H1 (cell line): ENCODE data around the gene KRTAP4-1. TPM values are rescaled to one million over a fixed set of nuclear protein-coding genes. Genes with fewer than 3 reads are reported as not detected.

Experiments
- CTCF ChIA-PET: fragments of 300-600 bp; sonication (Branson Sonifier 250); formaldehyde crosslinking; loops from one replicate; lab custom pipeline; 2021; ENCODE audit not compliant: partially characterized antibody; lab: Charles Lee
- POLR2A ChIA-PET: fragments of 300-600 bp; sonication (Branson Sonifier 250); formaldehyde crosslinking; loops from one replicate; lab custom pipeline; 2021; ENCODE audit warnings: inconsistent platforms; ENCODE audit not compliant: partially characterized antibody; lab: Charles Lee
- DNase-seq, 2 experiments: peaks; one replicate each; pipeline versions ENCODE4 v3.0.0 to v3.0.0-alpha.2; 2010 to 2022; ENCODE audit warnings: low spot score in 2 of 2, low read depth in 1 of 2, mixed read lengths in 1 of 2
- FAIRE-seq: peaks from 2 replicates; lab custom pipeline; 2011; peaks lifted over from hg19 to GRCh38; lab: Jason Lieb, UNC
- H2AFZ ChIP-seq: 2 replicates; pipeline ENCODE4 v1.8.1; 2012; ENCODE audit warnings: low read length, inconsistent platforms
- H2AK5ac ChIP-seq: 2 replicates; pipeline ENCODE4 v1.6.1; 2013; ENCODE audit warnings: low read depth, low read length
- H2BK120ac ChIP-seq: replicated peaks from 2 replicates; pipeline ENCODE3; 2013; ENCODE audit warnings: low read depth, low read length, inconsistent platforms
- H2BK12ac ChIP-seq: 2 replicates; pipeline ENCODE4 v1.6.1; 2013; ENCODE audit warnings: low read depth, low read length
- H2BK15ac ChIP-seq: 2 replicates; pipeline ENCODE4 v1.6.1; 2013; ENCODE audit warnings: low read length
- H2BK20ac ChIP-seq: 2 replicates; pipeline ENCODE4 v1.6.1; 2013; ENCODE audit warnings: low read length
- H2BK5ac ChIP-seq: 2 replicates; pipeline ENCODE4 v1.6.1; 2013; ENCODE audit warnings: low read depth, low read length
- H3K14ac ChIP-seq: 2 replicates; pipeline ENCODE4 v1.6.1; 2013; ENCODE audit warnings: inconsistent platforms; ENCODE audit not compliant: insufficient read length
- H3K18ac ChIP-seq: 2 replicates; pipeline ENCODE4 v1.6.1; 2013; ENCODE audit warnings: low read length; ENCODE audit errors: extremely low read depth
- H3K23ac ChIP-seq: 2 replicates; pipeline ENCODE4 v1.6.1; 2013; ENCODE audit warnings: inconsistent platforms; ENCODE audit not compliant: insufficient read length
- H3K23me2 ChIP-seq: 2 replicates; pipeline ENCODE4 v1.6.1; 2013; ENCODE audit warnings: low read depth, low read length
- H3K27ac ChIP-seq: 2 replicates; pipeline ENCODE4 v1.6.1; 2011; ENCODE audit warnings: low read depth, low read length, inconsistent platforms
- H3K27me3 ChIP-seq, 4 experiments: replicated peaks in 1 of 4; 1 replicate in 1 of 4; 2 replicates in 3 of 4; pipeline versions ENCODE4 v1.6.1 to v1.8.1; 2011 to 2013; ENCODE audit warnings: low read length in 3 of 4, mild to moderate bottlenecking in 3 of 4, inconsistent platforms in 2 of 4, mixed read lengths in 2 of 4, moderate library complexity in 1 of 4; ENCODE audit not compliant: control insufficient read depth in 3 of 4, insufficient read depth in 3 of 4; ENCODE audit errors: extremely low read depth in 1 of 4
- H3K36me3 ChIP-seq, 4 experiments: 2 replicates each; pipeline versions ENCODE4 v1.6.1 to v1.8.1; 2011 to 2013; ENCODE audit warnings: mild to moderate bottlenecking in 4 of 4, low read length in 3 of 4, moderate library complexity in 2 of 4, control low read depth in 1 of 4, inconsistent platforms in 1 of 4; ENCODE audit not compliant: insufficient read depth in 4 of 4, control insufficient read depth in 2 of 4
- H3K4ac ChIP-seq: replicated peaks from 2 replicates; pipeline ENCODE3; 2013; ENCODE audit warnings: low read length, low read depth, mixed read lengths, inconsistent platforms; ENCODE audit not compliant: insufficient read length
- H3K4me1 ChIP-seq, 4 experiments: replicated peaks in 1 of 4; 1 replicate in 1 of 4; 2 replicates in 3 of 4; pipeline versions ENCODE4 v1.6.1 to v1.8.1; 2011 to 2013; ENCODE audit warnings: low read length in 3 of 4, inconsistent platforms in 2 of 4, mixed read lengths in 1 of 4; ENCODE audit not compliant: insufficient read depth in 4 of 4, control insufficient read depth in 3 of 4
- H3K4me2 ChIP-seq, 2 experiments: 2 replicates each; pipeline versions ENCODE4 v1.6.1 to v1.8.1; 2011 to 2013; ENCODE audit warnings: low read depth in 2 of 2, low read length in 2 of 2, control low read depth in 1 of 2, inconsistent platforms in 1 of 2, mild to moderate bottlenecking in 1 of 2; ENCODE audit not compliant: insufficient read depth in 1 of 2
- H3K4me3 ChIP-seq, 4 experiments: fragments of 200-600, 300-600 bp in 1 of 4; sonication (generic), shearing (Covaris generic), sonication (Bioruptor Twin) in 1 of 4; 2 replicates each; pipeline versions ENCODE4 v1.5.1 to v1.8.1; 2011 to 2016; ENCODE audit warnings: low read length in 4 of 4, low read depth in 3 of 4, control low read depth in 2 of 4, inconsistent platforms in 2 of 4, mild to moderate bottlenecking in 2 of 4, mixed read lengths in 1 of 4, moderate library complexity in 1 of 4; ENCODE audit not compliant: insufficient read depth in 2 of 4; ENCODE audit errors: extremely low read depth in 1 of 4
- H3K56ac ChIP-seq: replicated peaks from 2 replicates; pipeline ENCODE3; 2013; ENCODE audit warnings: low read depth, mild to moderate bottlenecking, mixed read lengths, low read length, inconsistent platforms; ENCODE audit not compliant: insufficient read length
- H3K79me1 ChIP-seq: 2 replicates; pipeline ENCODE4 v1.6.1; 2013; ENCODE audit warnings: low read depth, low read length, control low read depth
- H3K79me2 ChIP-seq, 2 experiments: 2 replicates each; pipeline versions ENCODE4 v1.6.1 to v1.8.1; 2012 to 2013; ENCODE audit warnings: low read length in 2 of 2, mild to moderate bottlenecking in 2 of 2, inconsistent platforms in 1 of 2; ENCODE audit not compliant: insufficient read depth in 2 of 2, control insufficient read depth in 1 of 2
- H3K9ac ChIP-seq, 4 experiments: replicated peaks in 1 of 4; 1 replicate in 1 of 4; 2 replicates in 3 of 4; pipeline versions ENCODE4 v1.6.1 to v1.8.1; 2011 to 2013; ENCODE audit warnings: low read depth in 3 of 4, low read length in 3 of 4, control low read depth in 2 of 4, mild to moderate bottlenecking in 2 of 4, moderate library complexity in 2 of 4, inconsistent platforms in 1 of 4; ENCODE audit errors: extremely low read depth in 1 of 4
- H3K9me3 ChIP-seq, 2 experiments: 2 replicates each; pipeline versions ENCODE4 v1.6.1 to v1.8.1; 2012 to 2013; ENCODE audit warnings: mild to moderate bottlenecking in 2 of 2, moderate library complexity in 2 of 2, control low read depth in 1 of 2, inconsistent platforms in 1 of 2, low read depth in 1 of 2, low read length in 1 of 2, mixed read lengths in 1 of 2; ENCODE audit not compliant: insufficient read depth in 2 of 2
- H4K20me1 ChIP-seq, 2 experiments: replicated peaks in 1 of 2; 2 replicates each; pipeline versions ENCODE3 to v1.8.1; 2011 to 2013; ENCODE audit warnings: inconsistent platforms in 2 of 2, low read length in 2 of 2, mild to moderate bottlenecking in 1 of 2; ENCODE audit not compliant: insufficient read depth in 2 of 2, control insufficient read depth in 1 of 2
- H4K5ac ChIP-seq: 2 replicates; pipeline ENCODE4 v1.6.1; 2013; ENCODE audit warnings: low read length, low read depth, mixed read lengths, inconsistent platforms; ENCODE audit not compliant: insufficient read length
- H4K8ac ChIP-seq: 2 replicates; pipeline ENCODE4 v1.8.0; 2013; ENCODE audit warnings: mild to moderate bottlenecking, moderate library complexity, low read length, inconsistent platforms; ENCODE audit not compliant: insufficient read depth; ENCODE audit errors: extremely low read depth
- H4K91ac ChIP-seq: replicated peaks from 2 replicates; pipeline ENCODE3; 2013; ENCODE audit warnings: low read length, mixed read lengths, inconsistent platforms; ENCODE audit not compliant: insufficient read length
- CBX5 ChIP-seq: fragments of 300-800, 300-1000 bp; sonication (generic); IDR thresholded peaks from 2 replicates; pipeline ENCODE4 v1.7.1; 2016; ENCODE audit warnings: antibody characterized with exemption, low read length, low read depth
- CREB1 ChIP-seq: IDR thresholded peaks from 2 replicates; pipeline ENCODE4 v1.6.1; 2012; ENCODE audit warnings: inconsistent platforms
- CTBP2 ChIP-seq: IDR thresholded peaks from 2 replicates; pipeline ENCODE4 v1.7.0; 2011; ENCODE audit warnings: borderline replicate concordance, mild to moderate bottlenecking, moderate library complexity, mixed read lengths, low read length; ENCODE audit not compliant: insufficient read depth, insufficient read length
- FOSL1 ChIP-seq: IDR thresholded peaks from 2 replicates; pipeline ENCODE4 v1.6.1; 2011; ENCODE audit warnings: mild to moderate bottlenecking, low read depth, low read length, moderate library complexity; ENCODE audit not compliant: insufficient read depth
- POLR2A ChIP-seq, 2 experiments: IDR thresholded peaks; 1 replicate in 1 of 2; 2 replicates in 1 of 2; pipeline ENCODE4 v1.6.1; 2011; ENCODE audit warnings: low read depth in 2 of 2, low read length in 2 of 2, mild to moderate bottlenecking in 2 of 2; ENCODE audit errors: control extremely low read depth in 1 of 2
- RBBP5 ChIP-seq: IDR thresholded peaks from 2 replicates; pipeline ENCODE4 v1.7.1; 2012; ENCODE audit warnings: low read depth, mild to moderate bottlenecking, inconsistent platforms, low read length, moderate library complexity, borderline replicate concordance
- TAF1 ChIP-seq: IDR thresholded peaks from 2 replicates; pipeline ENCODE4 v1.6.1; 2011; ENCODE audit warnings: mild to moderate bottlenecking, low read depth, low read length
- polyA plus RNA-seq, 7 experiments: library from polyadenylated mRNA; depleted of rRNA in 3 of 7; stranded (reverse) in 5 of 7; unstranded in 2 of 7; fragments of >200 nt in 5 of 7; fragments of 200-250 nt in 2 of 7; gene quantifications; 1 replicate in 5 of 7; 2 replicates in 1 of 7; 4 replicates in 1 of 7; pipeline versions ENCODE4 v1.2.1 to v1.2.3, GENCODE V29; 2011 to 2013; ENCODE audit warnings: missing spikeins in 2 of 7, mixed read lengths in 2 of 7
- total RNA-seq: library from RNA; stranded (reverse); fragmentation: NEBNext Ultra II Directional; extraction: Animal tissue kit (Norgen Biotek cat#: 25700); gene quantifications from 2 replicates; pipeline ENCODE4 v1.2.1, GENCODE V29; 2021

The KRTAP4-1 gene
- total and polyA plus RNA-seq, 2 of the 8 experiments (the other 6 are each of a cell fraction or from before 2014, with no cell fraction given) = not detected

DNA sequence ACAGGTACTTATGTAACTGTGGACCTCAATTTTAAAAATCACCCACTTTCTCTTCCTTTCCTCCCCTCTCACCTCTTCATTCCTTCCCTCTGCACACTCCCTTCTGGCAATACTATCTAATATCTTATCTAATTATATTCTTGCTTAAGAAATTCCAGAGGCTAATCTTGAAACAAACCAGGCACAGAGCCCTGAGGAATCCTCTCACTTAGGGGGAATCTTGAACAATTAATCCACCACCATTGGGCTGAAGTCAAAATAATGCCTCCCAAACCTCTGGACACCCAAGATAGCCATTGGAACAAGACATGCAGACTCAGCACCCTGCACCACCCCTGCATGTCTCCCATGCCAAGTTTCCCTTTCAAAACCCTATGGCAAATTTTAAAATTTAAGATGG lies 43.4 kb downstream of the KRTAP4-1 start:
- peaks cover 12% of the 10 kb centered on the region in 2 experiments; a peak in 3 of 4 replicates for H3K9me3 ChIP-seq
- H3K23me2 ChIP-seq = no peaks in the 10 kb centered on the region
- CTCF ChIA-PET = interaction anchor here (1.0 kb wide), 1 partner anchor 8 kb away, joined by 3 read pairs; the partner anchor contains the start of gene KRTAP4-5
- H4K20me1 ChIP-seq = no peaks in the 10 kb centered on the region
- H3K4me2 ChIP-seq = no peak overlapping the region
- H3K18ac ChIP-seq = no peak overlapping the region
- H3K36me3 ChIP-seq = no peaks in the 10 kb centered on the region
- no peaks in the 10 kb centered on the region for H3K4me1 ChIP-seq
- H3K14ac ChIP-seq = no peak overlapping the region
- H2AFZ ChIP-seq = no peak overlapping the region
- no peak overlapping the region for H4K91ac ChIP-seq
- POLR2A ChIA-PET = interaction anchor here (0.6 kb wide), 1 partner anchor 102 kb away, joined by 4 read pairs; no protein-coding TSS in a partner anchor
- H3K4ac ChIP-seq = no peak overlapping the region
- H3K79me2 ChIP-seq = no peaks in the 10 kb centered on the region
- TF ChIP-seq CTBP2 = no peak
- TF ChIP-seq CREB1 = no peak
- TF ChIP-seq POLR2A (IDR thresholded peaks at IDR 0.05; ENCODE audit: control extremely low read depth in 1 of 2, low read depth in 2 of 2, low read length in 2 of 2) = no peak
- TF ChIP-seq CBX5 = no peak
- no peak for TF ChIP-seq FOSL1
- TF ChIP-seq RBBP5 = no peak
- TF ChIP-seq TAF1 = no peak
- TF ChIP-seq, all 59 proteins: peak for 0
- no peak overlapping the region for H3K9ac ChIP-seq
- H3K4me3 ChIP-seq = no peak overlapping the region
- H3K27ac ChIP-seq = no peak overlapping the region
- no peaks in the 10 kb centered on the region for H3K27me3 ChIP-seq
- no peaks in the 10 kb centered on the region for H3K79me1 ChIP-seq
- H2BK12ac ChIP-seq = no peak overlapping the region
- DNase-seq (no peak), FAIRE-seq (no peak)
- no peak overlapping the region for H4K8ac ChIP-seq
- H2BK120ac ChIP-seq = no peak overlapping the region
- H2BK20ac ChIP-seq = no peak overlapping the region
- no peak overlapping the region for H2AK5ac ChIP-seq
- no peak overlapping the region for H3K23ac ChIP-seq
- no peak overlapping the region for H3K56ac ChIP-seq
- no peak overlapping the region for H2BK15ac ChIP-seq
- H2BK5ac ChIP-seq = no peak overlapping the region
- H4K5ac ChIP-seq = no peak overlapping the region
